Neural progenitor cell (in vitro differentiated cells): Measurements from ENCODE around the gene NHERF1. TPM values are rescaled to one million over a fixed set of nuclear protein-coding genes. Genes with fewer than 3 reads are reported as not detected.

ENCODE experiments used
- DNase-seq: peaks from one replicate; pipeline ENCODE4 v3.0.0-alpha.2; 2016; ENCODE audit warnings: low spot score
- H2AFZ ChIP-seq: fragments of 200-600 bp; sonication (generic); replicated peaks from 2 replicates; pipeline ENCODE4 v1.6.1; 2016; ENCODE audit warnings: antibody characterized with exemption
- H3F3A ChIP-seq: fragments of 200-600 bp; sonication (generic); 2 replicates; pipeline ENCODE4 v1.6.1; 2016; ENCODE audit warnings: antibody characterized with exemption, low read depth
- H3K27ac ChIP-seq: fragments of 200-600 bp; sonication (generic); 2 replicates; pipeline ENCODE4 v1.5.1; 2016; ENCODE audit warnings: mild to moderate bottlenecking
- H3K27me3 ChIP-seq: fragments of 200-600 bp; sonication (generic); 2 replicates; pipeline ENCODE4 v1.6.1; 2016; ENCODE audit warnings: mild to moderate bottlenecking, moderate library complexity
- H3K36me3 ChIP-seq: fragments of 200-600 bp; sonication (generic); 2 replicates; pipeline ENCODE4 v1.5.1; 2016
- H3K4me1 ChIP-seq: fragments of 200-600 bp; sonication (generic); 2 replicates; pipeline ENCODE4 v1.6.1; 2016; ENCODE audit warnings: mixed run types
- H3K4me2 ChIP-seq: fragments of 200-600 bp; sonication (generic); 2 replicates; pipeline ENCODE4 v1.6.1; 2016
- H3K4me3 ChIP-seq: fragments of 200-600 bp; sonication (generic); 2 replicates; pipeline ENCODE4 v1.5.1; 2016
- H3K79me2 ChIP-seq: fragments of 200-600 bp; sonication (generic); 2 replicates; pipeline ENCODE4 v1.6.1; 2016; ENCODE audit warnings: low read depth
- H3K9ac ChIP-seq: fragments of 200-600 bp; sonication (generic); 2 replicates; pipeline ENCODE4 v1.6.1; 2016
- H3K9me3 ChIP-seq: fragments of 200-600 bp; sonication (generic); 2 replicates; pipeline ENCODE4 v1.5.1; 2016; ENCODE audit warnings: low read depth
- H4K20me1 ChIP-seq: fragments of 200-600 bp; sonication (generic); 2 replicates; pipeline ENCODE4 v1.6.1; 2016; ENCODE audit warnings: low read depth
- H3K27ac Mint-ChIP-seq: 3 replicates; pipeline ENCODE4 v1.8.0; 2021; ENCODE audit warnings: mixed read lengths
- H3K27me3 Mint-ChIP-seq: 2 replicates; pipeline ENCODE4 v1.8.0; 2022; ENCODE audit warnings: low read depth, mild to moderate bottlenecking, inconsistent platforms, moderate library complexity, mixed read lengths; ENCODE audit not compliant: insufficient read depth
- H3K36me3 Mint-ChIP-seq: 3 replicates; pipeline ENCODE4 v1.8.0; 2021; ENCODE audit warnings: mixed read lengths
- H3K4me1 Mint-ChIP-seq: 3 replicates; pipeline ENCODE4 v1.8.0; 2021; ENCODE audit warnings: mixed read lengths
- H3K4me3 Mint-ChIP-seq: 3 replicates; pipeline ENCODE4 v1.8.0; 2021; ENCODE audit warnings: mild to moderate bottlenecking, moderate library complexity, mixed read lengths
- H3K9me3 Mint-ChIP-seq: 3 replicates; pipeline ENCODE4 v1.8.0; 2020; ENCODE audit warnings: mixed read lengths
- EZH2 ChIP-seq: fragments of 200-600 bp; sonication (generic); IDR thresholded peaks from 2 replicates; pipeline ENCODE4 v1.6.1; 2017; ENCODE audit warnings: antibody characterized with exemption, mild to moderate bottlenecking, moderate library complexity
- EZH2phosphoT487 ChIP-seq: fragments of 200-600 bp; sonication (generic); IDR thresholded peaks from 2 replicates; pipeline ENCODE4 v1.6.1; 2017; ENCODE audit warnings: antibody characterized with exemption
- total RNA-seq: library from RNA; depleted of rRNA; stranded (reverse); fragments of >200 nt; gene quantifications from 2 replicates; pipeline ENCODE4 v1.2.3, GENCODE V29; 2015; ENCODE audit warnings: low replicate concordance
- TF ChIP-seq, protein P1 (sequence below): fragments of 200-600 bp; sonication (generic); IDR thresholded peaks from 2 replicates; pipeline ENCODE4 v1.5.1; 2017; ENCODE audit warnings: antibody characterized with exemption, mild to moderate bottlenecking

Gene NHERF1
- 27.1 and 63.8 TPM in 2 replicates for total RNA-seq

DNA sequence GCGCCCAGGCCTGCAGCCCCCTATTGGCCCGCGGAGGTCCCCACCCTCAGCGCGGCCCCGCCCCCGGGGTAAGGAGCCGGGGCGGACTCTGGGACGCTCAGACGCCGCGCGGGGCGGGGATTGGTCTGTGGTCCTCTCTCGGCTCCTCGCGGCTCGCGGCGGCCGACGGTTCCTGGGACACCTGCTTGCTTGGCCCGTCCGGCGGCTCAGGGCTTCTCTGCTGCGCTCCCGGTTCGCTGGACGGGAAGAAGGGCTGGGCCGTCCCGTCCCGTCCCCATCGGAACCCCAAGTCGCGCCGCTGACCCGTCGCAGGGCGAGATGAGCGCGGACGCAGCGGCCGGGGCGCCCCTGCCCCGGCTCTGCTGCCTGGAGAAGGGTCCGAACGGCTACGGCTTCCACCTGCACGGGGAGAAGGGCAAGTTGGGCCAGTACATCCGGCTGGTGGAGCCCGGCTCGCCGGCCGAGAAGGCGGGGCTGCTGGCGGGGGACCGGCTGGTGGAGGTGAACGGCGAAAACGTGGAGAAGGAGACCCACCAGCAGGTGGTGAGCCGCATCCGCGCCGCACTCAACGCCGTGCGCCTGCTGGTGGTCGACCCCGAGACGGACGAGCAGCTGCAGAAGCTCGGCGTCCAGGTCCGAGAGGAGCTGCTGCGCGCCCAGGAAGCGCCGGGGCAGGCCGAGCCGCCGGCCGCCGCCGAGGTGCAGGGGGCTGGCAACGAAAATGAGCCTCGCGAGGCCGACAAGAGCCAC is at the start of gene NHERF1:
TSS of gene NHERF1 (plus strand) at position 100 of the 750 bp plus-strand sequence. CDS start at position 319, 219 bp downstream.
- Histone ChIP-seq H3K4me2 (peak within 1 kb of the TSS; percentile 87), H3K4me3 (peak within 1 kb of the TSS; percentile 99), H3K79me2 (peaks cover 52% of the 10 kb centered on the region), H3K36me3 (no peaks in the 10 kb centered on the region), H3K9ac (peak within 1 kb of the TSS; percentile 82), H3K27me3 (no peaks in the 10 kb centered on the region), H3K27ac (no peak within 1 kb of the TSS), H2AFZ (peak within 1 kb of the TSS; percentile 58), H3F3A (peaks cover 40% of the 10 kb centered on the region), H3K9me3 (no peaks in the 10 kb centered on the region), H3K4me1 (peaks cover 52% of the 10 kb centered on the region), H4K20me1 (peaks cover 49% of the 10 kb centered on the region)
- peaks cover 12% of the 10 kb centered on the region for H3K27me3 Mint-ChIP-seq
- peak within 1 kb of the TSS; percentile 98 for H3K4me3 Mint-ChIP-seq
- TF ChIP-seq EZH2 (no peak), EZH2phosphoT487 (no peak)
- TF ChIP-seq, protein P1, sequence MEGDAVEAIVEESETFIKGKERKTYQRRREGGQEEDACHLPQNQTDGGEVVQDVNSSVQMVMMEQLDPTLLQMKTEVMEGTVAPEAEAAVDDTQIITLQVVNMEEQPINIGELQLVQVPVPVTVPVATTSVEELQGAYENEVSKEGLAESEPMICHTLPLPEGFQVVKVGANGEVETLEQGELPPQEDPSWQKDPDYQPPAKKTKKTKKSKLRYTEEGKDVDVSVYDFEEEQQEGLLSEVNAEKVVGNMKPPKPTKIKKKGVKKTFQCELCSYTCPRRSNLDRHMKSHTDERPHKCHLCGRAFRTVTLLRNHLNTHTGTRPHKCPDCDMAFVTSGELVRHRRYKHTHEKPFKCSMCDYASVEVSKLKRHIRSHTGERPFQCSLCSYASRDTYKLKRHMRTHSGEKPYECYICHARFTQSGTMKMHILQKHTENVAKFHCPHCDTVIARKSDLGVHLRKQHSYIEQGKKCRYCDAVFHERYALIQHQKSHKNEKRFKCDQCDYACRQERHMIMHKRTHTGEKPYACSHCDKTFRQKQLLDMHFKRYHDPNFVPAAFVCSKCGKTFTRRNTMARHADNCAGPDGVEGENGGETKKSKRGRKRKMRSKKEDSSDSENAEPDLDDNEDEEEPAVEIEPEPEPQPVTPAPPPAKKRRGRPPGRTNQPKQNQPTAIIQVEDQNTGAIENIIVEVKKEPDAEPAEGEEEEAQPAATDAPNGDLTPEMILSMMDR, result peak; percentile 42
- H3K9me3 Mint-ChIP-seq, result no peaks in the 10 kb centered on the region
- H3K36me3 Mint-ChIP-seq, result peaks cover 15% of the 10 kb centered on the region
- peaks cover 45% of the 10 kb centered on the region for H3K4me1 Mint-ChIP-seq
- peak within 1 kb of the TSS; percentile 47 for H3K27ac Mint-ChIP-seq
- DNase-seq, result peak; percentile 98

DNA sequence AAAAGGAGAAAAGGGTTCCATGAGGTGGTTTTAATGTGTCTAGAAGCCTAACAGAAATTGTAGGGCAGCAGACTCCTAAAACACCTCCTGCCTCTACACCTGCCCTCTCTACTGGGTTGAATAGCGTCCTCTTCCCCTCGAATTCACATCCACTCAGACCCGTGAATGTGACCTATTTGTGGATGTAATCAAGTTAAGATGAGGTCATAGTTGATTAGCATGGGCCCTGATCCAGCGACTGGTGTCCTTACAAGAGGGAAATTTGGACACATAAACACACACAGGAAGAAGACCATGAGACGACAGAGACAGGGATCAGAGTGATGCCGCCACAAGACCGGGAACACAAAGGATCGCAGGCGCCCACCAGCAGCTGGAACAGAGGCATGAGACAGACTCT is 49.2 kb upstream of the NHERF1 start:
- Histone ChIP-seq H3K27me3 (peaks cover 19% of the 10 kb centered on the region), H3F3A (no peaks in the 10 kb centered on the region), H3K9me3 (no peaks in the 10 kb centered on the region), H3K36me3 (no peaks in the 10 kb centered on the region), H3K79me2 (no peaks in the 10 kb centered on the region), H2AFZ (no peak overlapping the region), H3K9ac (no peak overlapping the region), H3K27ac (no peak overlapping the region), H4K20me1 (no peaks in the 10 kb centered on the region), H3K4me1 (no peaks in the 10 kb centered on the region), H3K4me2 (no peak overlapping the region), H3K4me3 (no peak overlapping the region)
- Mint-ChIP-seq H3K27me3 (peaks cover 8% of the 10 kb centered on the region), H3K4me1 (no peaks in the 10 kb centered on the region), H3K4me3 (no peak overlapping the region), H3K27ac (no peak overlapping the region), H3K9me3 (no peaks in the 10 kb centered on the region), H3K36me3 (no peaks in the 10 kb centered on the region)
- no peak for TF ChIP-seq EZH2
- no peak for TF ChIP-seq EZH2phosphoT487
- TF ChIP-seq, protein P1, result no peak
- DNase-seq, result no peak

DNA sequence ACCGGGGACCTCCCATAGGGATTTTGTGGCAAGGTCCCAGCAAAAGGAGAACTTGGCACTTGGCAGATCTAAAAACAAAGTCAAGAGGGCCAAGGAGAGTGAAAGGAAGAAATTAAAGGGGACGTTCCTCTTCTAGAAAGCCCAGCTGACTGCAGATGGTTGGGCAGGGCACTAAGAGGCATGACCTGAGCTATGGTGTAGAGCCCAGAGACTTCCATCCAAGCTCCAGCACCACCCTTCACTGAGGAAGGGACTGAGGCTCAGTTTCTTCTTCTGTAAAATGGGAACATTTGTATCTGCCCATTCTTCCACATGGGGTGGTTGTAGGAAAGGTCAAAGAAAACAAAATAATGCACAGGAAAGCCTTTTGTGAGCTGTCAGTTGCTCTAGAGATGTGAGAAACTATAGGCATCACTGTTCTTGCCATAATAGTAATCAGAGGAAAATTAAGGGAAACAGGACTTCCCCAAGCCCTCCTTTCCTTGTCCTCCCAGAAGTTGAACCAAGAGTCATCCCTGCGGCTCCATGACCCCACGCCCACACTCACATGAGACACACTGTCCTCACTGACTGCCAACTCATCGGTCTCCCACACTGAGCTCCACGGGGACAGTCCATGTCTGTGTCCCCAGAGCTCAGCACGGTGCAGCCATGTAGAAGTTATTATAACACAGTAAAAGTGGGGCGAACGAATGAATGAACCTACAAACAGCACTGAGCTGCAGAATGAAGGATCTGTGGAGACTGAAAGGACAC is 46.1 kb upstream of the NHERF1 start:
- no peaks in the 10 kb centered on the region for H3K36me3 Mint-ChIP-seq
- Histone ChIP-seq H3K4me3 (no peak overlapping the region), H3F3A (no peaks in the 10 kb centered on the region), H3K79me2 (no peaks in the 10 kb centered on the region), H3K9ac (no peak overlapping the region), H3K4me2 (no peak overlapping the region), H4K20me1 (no peaks in the 10 kb centered on the region), H3K27ac (no peak overlapping the region), H2AFZ (no peak overlapping the region), H3K9me3 (no peaks in the 10 kb centered on the region), H3K27me3 (peaks cover 20% of the 10 kb centered on the region), H3K4me1 (no peaks in the 10 kb centered on the region), H3K36me3 (no peaks in the 10 kb centered on the region)
- no peak for DNase-seq
- peaks cover 6% of the 10 kb centered on the region for H3K27me3 Mint-ChIP-seq
- no peak overlapping the region for H3K4me3 Mint-ChIP-seq
- no peaks in the 10 kb centered on the region for H3K9me3 Mint-ChIP-seq
- H3K4me1 Mint-ChIP-seq, result no peaks in the 10 kb centered on the region
- no peak overlapping the region for H3K27ac Mint-ChIP-seq
- TF ChIP-seq EZH2, result no peak
- TF ChIP-seq EZH2phosphoT487, result no peak
- TF ChIP-seq, protein P1, result no peak
